HG02852 (cell line): ENCODE measurements around the gene CRX.
"Not testable (repeated sequence)": the region's sequence is repeated elsewhere in the genome, so short reads cannot be mapped to it uniquely, and the experiment has no call there.

ENCODE experiments used
- ATAC-seq: cut with Tn5 transposase; IDR thresholded peaks from one replicate; pipeline ENCODE4 v1.9.1; 2021; ENCODE audit warnings: mild to moderate bottlenecking, moderate library complexity; ENCODE audit not compliant: unreplicated experiment

The CRX gene

DNA sequence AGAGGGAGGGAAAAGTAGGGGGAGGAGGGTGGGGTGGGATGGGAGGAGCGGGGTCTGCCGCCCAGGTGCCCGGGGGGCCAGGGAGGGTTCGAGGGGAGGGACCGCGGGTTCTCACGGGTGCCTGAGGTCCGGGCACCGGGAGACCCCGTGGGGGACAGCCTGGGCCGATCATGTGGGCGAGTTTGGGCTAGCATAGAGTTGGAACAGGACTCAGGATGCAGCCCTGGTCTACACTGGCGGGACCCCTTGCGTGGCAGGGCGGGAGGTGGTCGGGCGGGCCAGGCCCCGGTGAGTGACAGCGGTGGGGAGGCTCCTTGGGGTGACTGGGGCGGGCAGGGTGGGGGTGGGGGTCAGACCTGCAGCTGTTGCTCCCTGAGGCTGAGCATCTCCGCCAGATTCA, 18.6 kb upstream of the CRX start:
- not testable (repeated sequence) for ATAC-seq

DNA sequence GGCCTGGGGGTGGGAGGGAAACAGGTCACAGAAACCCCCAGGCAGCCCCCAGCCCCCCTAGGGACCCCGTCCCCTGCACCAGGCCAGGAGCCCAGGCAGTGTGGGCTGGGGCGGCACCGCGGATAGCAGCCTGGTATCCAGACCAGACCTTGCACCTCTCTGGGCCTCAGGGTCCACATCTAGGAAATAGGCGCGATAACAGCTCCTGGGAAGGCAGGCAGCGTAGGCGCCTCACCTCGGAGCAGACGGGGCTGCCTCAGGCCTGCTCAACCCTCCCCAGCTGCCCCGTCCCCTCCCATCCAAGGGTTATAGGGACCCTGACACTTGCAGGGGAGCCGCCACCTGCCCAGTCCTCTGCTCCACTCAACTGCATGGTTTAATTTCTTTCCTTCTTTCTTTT, 18.1 kb upstream of the CRX start:
- not testable (repeated sequence) for ATAC-seq

DNA sequence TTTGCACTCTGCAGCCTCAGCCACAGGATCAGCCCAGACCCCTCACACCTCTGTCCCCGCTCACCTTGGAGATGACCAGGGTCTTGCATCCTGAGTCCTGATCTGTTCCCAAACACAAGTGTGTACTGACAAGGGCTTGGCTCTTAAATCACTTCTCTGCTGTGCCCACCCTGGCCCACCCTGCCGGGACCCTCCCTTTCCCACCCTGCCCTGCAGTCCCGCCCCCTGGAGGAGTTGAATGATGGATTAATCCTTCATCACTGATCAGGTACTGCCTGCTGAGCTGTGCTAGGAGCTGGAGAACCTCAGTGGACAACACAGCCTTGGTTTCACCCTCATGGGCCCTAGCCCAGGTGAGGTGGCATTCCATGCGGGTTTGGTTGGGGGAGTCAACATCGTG, 17.3 kb upstream of the CRX start, which contains the start of gene TPRX1:
Gene TPRX1 (minus strand): TSS at position 101 of the 400 bp plus-strand sequence. CDS start 12 bp downstream, at position 89.
- not testable (repeated sequence) for ATAC-seq

DNA sequence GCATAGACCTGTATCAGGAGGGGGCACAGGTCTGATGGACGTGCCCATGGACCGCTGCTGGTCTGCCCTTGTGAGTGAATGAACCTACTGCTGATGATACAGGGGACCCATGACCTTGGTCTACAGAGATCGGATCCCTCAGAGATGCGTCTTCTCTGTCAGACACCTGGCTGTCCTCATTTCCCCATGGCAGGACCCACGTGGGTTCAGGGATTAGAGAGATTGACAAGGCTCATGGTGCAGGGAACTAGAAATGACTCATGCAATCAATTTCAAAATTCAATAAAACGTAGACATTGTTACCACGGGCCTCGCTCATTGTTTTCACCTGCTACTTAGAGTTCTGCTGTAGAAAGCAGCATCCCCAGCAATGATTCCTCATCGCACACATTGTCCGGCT, 16.4 kb upstream of the CRX start:
- ATAC-seq, result no peak

DNA sequence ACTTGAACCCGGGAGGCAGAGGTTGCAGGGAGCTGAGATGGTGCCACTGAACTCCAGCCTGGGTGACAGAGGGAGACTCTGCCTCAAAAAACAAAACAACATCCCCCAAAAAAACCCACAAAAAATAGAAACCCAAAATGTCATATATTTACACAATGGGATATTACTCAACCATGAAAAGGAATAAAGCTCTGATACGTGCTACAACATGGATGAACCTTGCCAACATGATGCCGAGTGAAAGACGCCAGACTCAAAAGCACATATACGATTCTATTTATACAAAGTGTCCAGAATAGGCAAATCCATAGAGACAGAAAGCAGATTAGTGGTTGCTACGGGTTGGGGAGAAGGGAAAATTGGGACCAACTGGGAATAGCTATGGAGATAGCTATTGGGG, 15.3 kb upstream of the CRX start:
- ATAC-seq, result no peak

DNA sequence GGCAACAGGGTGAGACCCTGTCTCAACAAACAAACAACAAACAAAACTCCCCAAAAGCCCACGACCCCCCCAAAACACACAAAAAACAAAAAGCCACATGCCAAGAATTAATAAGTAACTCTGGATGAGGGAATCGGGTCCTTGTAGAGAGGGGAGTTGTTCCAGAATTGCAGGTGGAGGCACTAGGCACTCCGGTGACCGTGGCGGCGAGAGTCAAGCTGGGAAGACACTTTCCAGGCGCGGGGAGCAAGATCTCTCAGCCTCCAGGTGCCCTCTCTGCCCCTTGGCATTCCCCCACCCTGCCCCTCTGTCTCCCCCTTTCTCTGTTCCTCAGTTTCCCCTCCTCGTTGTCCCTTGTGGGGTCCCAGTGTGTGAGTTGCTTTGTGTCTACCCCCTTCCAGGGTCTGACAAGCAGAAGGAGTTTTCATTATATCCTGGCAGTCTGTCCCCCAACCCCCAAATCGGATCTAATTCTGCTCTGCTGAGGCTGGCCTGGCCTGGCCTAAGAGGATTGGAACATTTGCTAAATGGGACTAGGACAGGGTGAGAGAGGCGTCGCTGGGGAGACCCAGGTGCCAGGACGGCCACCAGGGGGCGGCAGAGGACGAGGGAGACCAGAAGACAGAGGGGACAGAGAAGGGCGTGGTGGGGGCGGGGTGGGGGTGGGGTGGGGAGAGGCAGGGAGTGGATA, 8.3 kb upstream of the CRX start:
- no peak for ATAC-seq

DNA sequence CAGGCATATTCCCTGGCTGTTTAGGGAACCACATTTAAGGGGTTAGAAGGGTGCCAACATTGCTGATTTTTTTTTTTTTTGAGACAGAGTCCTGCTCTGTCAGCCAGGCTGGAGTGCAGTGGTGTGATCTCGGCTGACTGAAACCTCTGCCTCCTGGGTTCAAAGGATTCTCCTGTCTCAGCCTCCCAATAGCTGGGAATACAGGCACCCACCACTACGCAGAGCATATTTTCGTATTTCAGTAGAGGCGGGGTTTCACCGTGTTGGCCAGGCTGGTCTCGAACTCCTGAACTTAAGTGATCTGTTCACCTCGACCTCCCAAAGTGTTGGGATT, 7.8 kb upstream of the CRX start:
- ATAC-seq, result no peak

DNA sequence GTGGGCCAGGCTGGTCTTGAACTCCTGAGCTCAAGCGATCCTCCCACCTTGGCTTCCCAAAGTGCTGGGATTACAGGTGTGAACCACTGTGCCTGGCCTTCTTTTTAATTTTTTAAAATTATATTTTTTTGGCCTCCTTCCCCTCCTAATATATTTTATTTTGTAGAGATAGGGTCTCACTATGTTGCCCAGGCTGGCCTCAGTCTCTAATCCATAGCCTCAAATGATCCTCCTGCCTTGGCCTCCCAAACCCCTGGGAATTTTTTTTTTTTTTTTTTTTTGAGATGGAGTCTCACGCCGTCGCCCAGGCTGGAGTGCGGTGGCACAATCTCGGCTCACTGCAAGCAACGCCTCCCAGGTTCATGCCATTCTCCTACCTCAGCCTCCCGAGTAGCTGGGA, 5.5 kb upstream of the CRX start:
- not testable (repeated sequence) for ATAC-seq

DNA sequence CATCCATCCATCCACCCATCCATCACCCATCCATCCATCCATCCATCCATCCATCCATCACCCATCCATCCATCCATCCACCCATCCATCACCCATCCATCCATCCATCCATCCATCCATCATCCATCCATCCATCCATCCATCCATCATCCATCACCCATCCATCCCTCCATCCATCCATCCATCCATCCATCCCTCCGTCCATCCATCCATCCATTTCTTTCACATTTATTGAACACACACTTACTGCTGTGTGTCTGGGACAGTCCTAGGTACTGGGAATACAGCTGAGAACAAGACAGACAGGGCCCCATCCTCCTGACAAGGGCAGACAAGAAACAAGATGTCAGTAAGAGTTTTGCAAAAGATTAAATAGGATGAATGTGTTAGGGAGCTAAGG, 3.5 kb upstream of the CRX start:
- ATAC-seq, result not testable (repeated sequence)

DNA sequence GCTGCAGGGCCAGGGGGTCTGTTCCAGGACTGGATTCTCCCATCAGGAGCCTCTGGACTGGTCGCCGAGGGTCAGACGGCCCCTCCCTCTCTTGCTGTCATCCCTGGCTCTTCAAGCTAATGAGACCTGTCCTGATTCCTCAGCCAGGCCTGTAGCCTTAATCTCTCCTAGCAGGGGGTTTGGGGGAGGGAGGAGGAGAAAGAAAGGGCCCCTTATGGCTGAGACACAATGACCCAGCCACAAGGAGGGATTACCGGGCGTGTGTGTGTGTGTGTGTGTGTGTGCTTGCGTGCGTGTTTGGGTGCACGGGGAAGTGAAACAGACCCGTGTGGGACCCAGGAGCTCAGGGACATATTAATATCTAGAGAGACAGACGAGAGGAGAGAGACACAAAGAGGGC, 1.9 kb upstream of the CRX start:
- no peak for ATAC-seq

DNA sequence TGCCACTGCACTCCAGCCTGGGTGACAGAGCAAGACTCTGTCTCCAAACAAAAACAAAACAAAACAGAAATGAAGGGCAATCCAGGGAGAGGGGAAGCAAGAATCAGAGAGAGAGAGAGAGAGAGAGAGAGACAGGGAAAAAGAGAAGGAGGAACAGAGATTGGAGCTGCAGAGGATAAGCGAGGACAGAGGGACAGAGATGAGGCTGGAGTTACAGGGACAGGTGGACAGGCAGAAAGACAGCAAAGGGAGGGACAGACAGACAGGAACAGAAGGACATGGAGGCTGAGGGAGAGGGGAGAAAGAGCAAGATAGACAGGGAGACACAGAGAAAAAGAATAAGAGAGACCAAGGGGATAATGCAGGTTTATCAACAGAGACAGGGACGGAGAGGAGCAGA, 1.3 kb upstream of the CRX start:
- ATAC-seq, result no peak

DNA sequence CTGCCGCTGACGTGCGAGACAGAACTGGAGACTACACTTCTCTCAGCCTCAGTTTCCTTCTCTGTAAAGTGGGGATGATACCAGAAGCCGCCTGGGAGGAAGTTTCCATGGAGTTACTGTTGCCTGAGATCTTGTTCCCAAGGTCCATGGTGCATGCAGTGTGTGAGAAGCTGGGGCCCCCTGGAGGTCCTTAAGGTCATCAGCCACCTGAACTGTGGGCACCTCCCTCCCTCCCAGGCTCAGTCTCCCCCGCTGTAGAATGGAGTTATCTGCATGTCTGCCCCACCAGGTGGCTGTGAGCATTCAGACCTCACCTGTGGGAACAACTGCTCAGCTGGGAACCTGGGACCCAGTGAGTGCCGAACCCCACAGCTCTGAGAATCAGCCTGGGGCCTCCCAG, 2.7 kb downstream of the CRX start:
- no peak for ATAC-seq

DNA sequence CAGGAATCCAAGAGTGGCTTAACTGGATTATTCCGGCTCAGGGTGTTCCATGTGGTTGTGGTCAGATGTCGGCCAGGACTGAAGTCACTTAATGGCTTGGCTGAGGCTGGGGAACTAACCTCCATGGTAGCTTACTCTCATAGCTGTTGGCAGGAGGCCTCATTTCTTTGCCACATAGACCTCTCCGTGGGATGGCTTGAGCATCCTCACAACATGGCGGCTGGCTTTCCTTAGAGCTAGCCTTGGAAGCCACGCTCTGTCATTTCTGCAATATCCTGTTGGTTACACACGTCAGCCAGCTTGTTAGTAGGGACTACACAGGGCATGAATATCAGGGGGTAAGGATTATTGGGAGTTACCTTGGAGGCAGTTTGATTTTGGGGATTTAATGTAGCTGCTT, 5.1 kb downstream of the CRX start:
- ATAC-seq, result no peak

DNA sequence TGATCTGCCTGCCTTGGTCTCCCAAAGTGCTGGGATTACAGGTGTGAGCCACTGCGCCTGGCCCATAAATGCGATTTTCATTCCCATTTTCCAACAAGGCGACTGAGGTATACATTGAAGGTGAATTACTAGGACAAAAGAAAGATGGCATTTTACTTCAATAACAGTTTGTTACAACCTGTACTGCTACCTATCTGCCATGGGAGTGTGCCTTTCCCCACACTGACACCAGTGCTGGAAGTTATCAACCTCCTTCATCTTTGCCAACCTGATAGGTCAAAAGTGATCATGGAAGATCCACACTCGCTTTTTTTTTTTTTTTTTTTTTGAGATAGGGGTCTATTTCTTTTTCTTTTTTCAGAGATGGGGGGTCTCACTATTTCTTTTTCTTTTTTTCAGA, 11.0 kb downstream of the CRX start:
- ATAC-seq, result no peak

DNA sequence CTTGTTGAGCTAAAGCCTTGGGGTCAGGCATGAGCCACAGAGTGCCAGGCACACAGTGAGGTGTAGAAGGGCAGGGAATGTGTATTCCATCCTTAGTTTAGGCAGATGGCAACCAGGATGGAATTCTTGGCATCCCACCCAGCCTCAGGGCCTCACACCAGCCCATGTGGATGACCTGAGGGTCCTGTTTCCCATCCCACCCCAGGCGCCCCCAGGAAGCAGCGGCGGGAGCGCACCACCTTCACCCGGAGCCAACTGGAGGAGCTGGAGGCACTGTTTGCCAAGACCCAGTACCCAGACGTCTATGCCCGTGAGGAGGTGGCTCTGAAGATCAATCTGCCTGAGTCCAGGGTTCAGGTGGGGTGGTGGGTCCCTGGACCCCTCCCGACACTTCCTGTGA, 14.3 kb downstream of the CRX start:
- no peak for ATAC-seq

DNA sequence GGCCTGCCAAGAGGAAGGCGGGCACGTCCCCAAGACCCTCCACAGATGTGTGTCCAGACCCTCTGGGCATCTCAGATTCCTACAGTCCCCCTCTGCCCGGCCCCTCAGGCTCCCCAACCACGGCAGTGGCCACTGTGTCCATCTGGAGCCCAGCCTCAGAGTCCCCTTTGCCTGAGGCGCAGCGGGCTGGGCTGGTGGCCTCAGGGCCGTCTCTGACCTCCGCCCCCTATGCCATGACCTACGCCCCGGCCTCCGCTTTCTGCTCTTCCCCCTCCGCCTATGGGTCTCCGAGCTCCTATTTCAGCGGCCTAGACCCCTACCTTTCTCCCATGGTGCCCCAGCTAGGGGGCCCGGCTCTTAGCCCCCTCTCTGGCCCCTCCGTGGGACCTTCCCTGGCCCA, 17.7 kb downstream of the CRX start:
- no peak for ATAC-seq

DNA sequence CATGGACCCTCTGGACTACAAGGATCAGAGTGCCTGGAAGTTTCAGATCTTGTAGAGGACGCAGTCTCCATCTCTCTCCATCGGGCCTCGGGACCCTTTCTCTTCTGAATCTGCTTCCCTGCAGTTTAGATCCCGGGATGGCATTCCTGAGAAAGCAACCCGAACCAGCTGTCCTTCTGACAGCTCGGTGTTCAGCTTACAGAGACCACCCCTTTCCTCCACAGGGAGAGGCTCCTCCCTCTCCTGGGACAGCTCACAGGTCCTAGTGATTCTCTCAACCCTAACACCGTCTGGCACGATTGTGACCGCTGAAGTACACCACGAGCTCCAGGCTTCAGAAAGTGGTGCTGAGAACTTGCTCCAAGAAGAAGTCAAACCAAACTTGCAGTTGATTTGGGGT, 18.2 kb downstream of the CRX start:
- ATAC-seq, result no peak

DNA sequence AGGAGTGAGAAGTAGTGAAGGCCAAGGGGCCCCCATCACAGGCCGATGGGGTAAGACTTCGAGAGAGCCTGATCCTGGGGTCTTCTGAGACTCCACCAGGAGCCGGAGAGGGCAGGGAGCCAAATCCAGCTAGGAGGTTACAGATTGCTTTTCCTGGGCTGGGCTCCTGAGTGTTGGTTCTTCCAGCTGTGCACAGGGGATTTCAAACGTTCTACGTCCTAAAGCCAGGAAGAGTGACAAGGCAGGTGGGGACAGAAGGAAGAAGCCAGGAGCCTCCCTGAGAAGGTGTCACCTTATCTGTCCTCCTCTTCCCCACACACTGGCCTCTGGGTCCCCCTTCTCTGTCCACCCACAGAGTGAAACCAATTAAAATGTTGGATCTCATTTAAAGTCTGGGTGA, 21.2 kb downstream of the CRX start:
- no peak for ATAC-seq

DNA sequence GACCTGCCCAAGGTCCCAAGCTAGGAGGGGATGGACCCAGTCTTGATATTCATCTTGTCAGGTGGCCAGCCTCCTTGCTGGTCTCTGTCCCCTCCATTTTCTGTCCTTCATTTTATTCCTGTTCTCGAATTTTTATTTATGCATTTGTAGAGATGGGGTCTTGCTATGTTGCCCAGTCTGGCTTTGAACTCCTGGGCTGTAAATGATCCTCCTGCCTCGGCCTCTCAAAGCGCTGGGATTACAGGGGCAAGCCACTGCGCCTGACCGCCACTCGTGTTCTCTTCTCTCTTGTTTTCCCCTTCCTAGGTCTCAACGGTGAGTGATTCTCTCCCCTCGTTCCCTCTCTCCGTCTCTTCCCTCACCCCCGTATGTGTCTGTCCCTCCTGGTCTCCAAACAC, 26.7 kb downstream of the CRX start:
- no peak for ATAC-seq

DNA sequence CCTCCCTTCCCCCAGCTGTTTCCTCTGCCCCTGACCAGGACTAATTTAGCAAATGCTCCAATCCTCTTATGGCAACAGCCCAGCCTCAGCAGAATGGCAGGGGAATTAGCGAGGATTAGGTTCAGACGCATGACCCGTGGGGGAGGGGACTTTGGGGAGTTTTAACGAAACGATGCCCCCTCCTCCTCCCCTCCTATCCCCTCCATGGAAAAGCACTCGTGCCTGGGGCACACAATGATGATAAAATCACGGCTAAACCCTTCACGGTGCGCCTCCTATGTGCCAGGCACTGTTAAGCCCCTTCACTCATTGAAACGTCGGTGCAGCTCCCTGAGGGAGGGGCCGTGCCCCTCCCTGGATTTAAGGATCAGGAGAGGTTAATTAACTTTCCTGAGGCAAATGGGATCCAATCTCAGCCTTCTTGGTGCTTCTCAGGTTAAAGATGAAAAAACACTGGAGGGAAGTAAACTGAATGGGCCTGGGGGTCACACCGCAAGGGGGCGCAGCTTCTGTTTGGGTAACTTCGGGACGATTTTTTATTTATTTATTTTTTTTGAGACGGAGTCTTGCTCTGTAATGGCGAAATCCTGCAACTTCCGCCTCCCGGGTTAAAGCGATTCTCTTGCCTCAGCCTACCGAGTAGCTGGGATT, 27.2 kb downstream of the CRX start:
- no peak for ATAC-seq

DNA sequence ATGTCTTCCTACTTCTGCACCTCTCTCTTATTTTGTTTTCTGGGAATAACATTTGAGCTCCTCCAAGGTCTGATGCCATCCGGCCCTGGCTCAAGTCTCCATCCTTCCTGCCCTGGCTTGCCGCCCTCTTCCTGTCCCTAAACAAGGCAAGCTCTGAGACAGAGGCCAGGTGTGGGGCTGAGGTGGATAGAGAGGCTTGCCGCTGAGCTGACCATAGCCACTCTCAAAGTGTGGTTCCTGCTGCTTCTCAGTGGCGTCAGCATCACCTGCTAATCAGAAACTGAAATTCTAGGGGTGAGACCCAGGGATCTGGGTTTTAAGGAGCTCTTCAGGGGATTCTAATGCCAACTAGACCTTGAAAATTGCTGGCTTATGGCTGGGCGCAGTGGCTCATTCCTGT, 31.3 kb downstream of the CRX start:
- ATAC-seq, result no peak

DNA sequence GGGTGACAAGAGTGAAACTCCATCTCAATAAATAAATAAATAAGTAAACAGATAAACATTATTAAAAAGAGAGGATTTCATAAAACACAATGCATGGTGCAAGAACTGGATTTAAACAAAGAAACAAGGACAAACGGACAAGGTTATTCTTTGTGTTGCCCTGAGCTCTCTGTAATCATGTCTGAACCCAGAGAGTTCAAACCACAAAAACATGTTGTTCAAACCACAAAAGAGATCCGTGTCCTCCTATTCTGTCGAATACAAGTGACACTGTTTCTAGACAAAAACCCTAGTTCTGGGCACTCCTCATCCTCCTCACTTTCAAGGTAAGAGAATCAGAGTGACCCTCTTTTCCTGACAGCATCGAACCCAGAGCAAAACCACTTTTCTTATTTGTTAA, 32.7 kb downstream of the CRX start:
- no peak for ATAC-seq

DNA sequence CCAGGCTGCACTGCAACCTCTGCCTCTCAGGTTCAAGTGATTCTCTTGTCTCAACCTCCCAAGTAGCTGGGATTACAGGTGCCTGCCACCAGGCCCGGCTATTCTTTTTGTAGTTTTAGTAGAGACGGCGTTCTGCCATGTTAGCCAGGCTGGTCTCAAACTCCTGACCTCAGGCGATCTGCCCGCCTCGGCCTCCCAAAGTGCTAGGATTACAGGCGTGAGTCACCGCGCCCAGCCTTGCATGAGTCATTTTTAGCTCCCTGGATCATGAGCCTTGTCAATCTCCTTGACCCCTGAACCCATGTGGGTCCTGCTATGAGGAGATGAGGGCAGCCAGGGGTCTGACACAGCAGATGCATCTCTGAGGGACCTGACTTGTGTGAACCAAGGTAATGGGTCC, 36.5 kb downstream of the CRX start:
- ATAC-seq, result not testable (repeated sequence)
